ENCODE measurements around the gene DLGAP1. TPM values are rescaled to one million over a fixed set of nuclear protein-coding genes. Genes with fewer than 3 reads are reported as not detected.

Gene DLGAP1
- total and polyA plus RNA-seq, 7 experiments from 2014 or later, result 0.32 to 1.0 TPM; not detected in 5

GRCh38 chr18:3973191-3973850, 481.8 kb downstream of the DLGAP1 start:
- no peak overlapping the region for H3K4me3 Mint-ChIP-seq
- H3K36me3 Mint-ChIP-seq, result peaks cover 0 to 1% (median 0%) of the 10 kb centered on the region in 5 donors
- POLR2A ChIA-PET, result no interaction called here
- H3K4me1 Mint-ChIP-seq, result no peaks in the 10 kb centered on the region
- Histone ChIP-seq H3K4me1 (ENCODE audit: control insufficient read depth in 2 of 2, insufficient read depth in 2 of 2, low read length in 2 of 2) (no peaks in the 10 kb centered on the region), H3K27ac (ENCODE audit: low read depth, low read length) (no peak overlapping the region), H3K4me3 (ENCODE audit: low read length) (no peak overlapping the region), H3K36me3 (ENCODE audit: control insufficient read depth in 2 of 3, insufficient read depth in 3 of 3, low read length in 3 of 3) (no peaks in the 10 kb centered on the region), H3K9me3 (ENCODE audit: control insufficient read depth in 2 of 3, low read length in 3 of 3) (peaks cover 0 to under 1% (median 0%) of the 10 kb centered on the region in 3 experiments), H3K27me3 (ENCODE audit: control insufficient read depth in 2 of 2, insufficient read depth in 2 of 2, low read length in 2 of 2) (no peaks in the 10 kb centered on the region)
- CTCF ChIA-PET, result no interaction called here
- peaks cover 0 to 4% (median 1%) of the 10 kb centered on the region in 11 donors for H3K9me3 Mint-ChIP-seq
- H3K27ac Mint-ChIP-seq, result no peak overlapping the region
- ATAC-seq, result no peak
- H3K27me3 Mint-ChIP-seq, result peaks cover 0 to 4% (median 2%) of the 10 kb centered on the region in 5 donors
- no peak for DNase-seq
- intact Hi-C loops (cut with micrococcal nuclease), result no loop called here

- DNase-seq (no peak), ATAC-seq (no peak)
- Histone ChIP-seq H3K36me3 (ENCODE audit: control insufficient read depth in 2 of 3, insufficient read depth in 3 of 3, low read length in 3 of 3) (no peaks in the 10 kb centered on the region), H3K9me3 (ENCODE audit: control insufficient read depth in 2 of 3, low read length in 3 of 3) (no peaks in the 10 kb centered on the region), H3K4me3 (ENCODE audit: low read length) (no peak overlapping the region), H3K4me1 (ENCODE audit: control insufficient read depth in 2 of 2, insufficient read depth in 2 of 2, low read length in 2 of 2) (no peaks in the 10 kb centered on the region), H3K27me3 (ENCODE audit: control insufficient read depth in 2 of 2, insufficient read depth in 2 of 2, low read length in 2 of 2) (no peaks in the 10 kb centered on the region), H3K27ac (ENCODE audit: low read depth, low read length) (no peak overlapping the region)
- no peak overlapping the region for H3K27ac Mint-ChIP-seq
- H3K4me3 Mint-ChIP-seq, result no peak overlapping the region
- H3K27me3 Mint-ChIP-seq, result peaks cover 0 to 4% (median 0%) of the 10 kb centered on the region in 5 donors
- no peaks in the 10 kb centered on the region for H3K36me3 Mint-ChIP-seq
- H3K4me1 Mint-ChIP-seq, result no peaks in the 10 kb centered on the region
- ChIA-PET POLR2A (no interaction called here), CTCF (interaction anchor here (1.0 kb wide), 1 partner anchor 201 kb away, joined by 3 read pairs; no protein-coding TSS in a partner anchor)
- no peaks in the 10 kb centered on the region for H3K9me3 Mint-ChIP-seq
- intact Hi-C loops (cut with micrococcal nuclease), result no loop called here
These were observed 482.7 kb downstream of the DLGAP1 start for GRCh38 chr18:3972291-3972930.

GRCh38 chr18:3970929-3971328, 484.2 kb downstream of the DLGAP1 start:
- intact Hi-C loops (cut with micrococcal nuclease), result no loop called here
- H3K4me1 Mint-ChIP-seq, result no peaks in the 10 kb centered on the region
- H3K36me3 ChIP-seq (ENCODE audit: control insufficient read depth in 2 of 3, insufficient read depth in 3 of 3, low read length in 3 of 3), result no peaks in the 10 kb centered on the region

DNA sequence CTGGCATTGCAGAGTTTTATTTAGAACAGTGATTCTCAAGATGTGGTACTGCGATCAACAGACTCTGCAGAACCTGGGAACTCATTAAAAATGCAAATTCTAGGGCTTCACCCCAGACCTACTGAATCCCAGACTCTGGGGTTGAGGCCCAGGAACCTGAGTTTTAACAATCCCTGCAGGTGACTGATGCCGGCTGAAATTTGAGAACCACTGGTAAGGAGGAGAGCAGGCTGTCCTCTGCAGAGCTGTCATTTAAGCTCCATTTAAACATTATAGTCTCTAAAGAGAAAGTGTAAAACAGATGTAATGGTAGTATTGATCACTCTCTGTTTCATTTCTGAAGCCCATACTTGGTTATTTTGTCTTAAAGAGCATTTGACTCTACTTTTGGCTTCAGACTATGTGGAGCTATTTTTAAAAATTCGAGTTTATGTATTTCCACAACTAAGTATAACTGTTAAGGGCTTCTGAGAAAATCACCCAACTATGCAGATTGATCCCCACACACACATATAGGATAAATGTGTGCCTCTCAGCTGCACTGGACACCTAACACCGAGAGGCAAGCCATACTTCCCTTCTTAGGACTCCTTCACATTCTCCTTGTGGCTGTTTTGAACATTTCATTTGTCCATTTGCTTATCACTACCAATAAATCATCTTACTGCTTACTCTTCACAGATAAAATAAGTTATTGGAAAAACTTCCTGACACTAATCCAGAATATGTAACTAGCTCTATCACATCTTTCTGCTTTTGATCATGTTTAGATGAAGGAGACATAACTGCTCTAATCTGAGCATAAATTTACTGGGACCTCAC, 487.5 kb downstream of the DLGAP1 start:
- POLR2A ChIA-PET, result no interaction called here
- H3K27me3 ChIP-seq (ENCODE audit: control insufficient read depth in 2 of 2, insufficient read depth in 2 of 2, low read length in 2 of 2), result no peaks in the 10 kb centered on the region
- ATAC-seq (no peak), DNase-seq (no peak)
- peaks cover 0 to 16% (median 14%) of the 10 kb centered on the region in 5 donors for H3K27me3 Mint-ChIP-seq
- no peak overlapping the region for H3K4me3 Mint-ChIP-seq
- no peaks in the 10 kb centered on the region for H3K9me3 ChIP-seq (ENCODE audit: control insufficient read depth in 2 of 3, low read length in 3 of 3)
- H3K36me3 ChIP-seq (ENCODE audit: control insufficient read depth in 2 of 3, insufficient read depth in 3 of 3, low read length in 3 of 3), result no peaks in the 10 kb centered on the region
- H3K4me1 ChIP-seq (ENCODE audit: control insufficient read depth in 2 of 2, insufficient read depth in 2 of 2, low read length in 2 of 2), result no peaks in the 10 kb centered on the region
- no peaks in the 10 kb centered on the region for H3K9me3 Mint-ChIP-seq
- intact Hi-C loops (cut with micrococcal nuclease), result no loop called here
- CTCF ChIA-PET, result no interaction called here
- H3K4me1 Mint-ChIP-seq, result no peaks in the 10 kb centered on the region
- H3K27ac Mint-ChIP-seq, result no peak overlapping the region
- H3K27ac ChIP-seq (ENCODE audit: low read depth, low read length), result no peak overlapping the region
- no peaks in the 10 kb centered on the region for H3K36me3 Mint-ChIP-seq
- no peak overlapping the region for H3K4me3 ChIP-seq (ENCODE audit: low read length)

More at GRCh38 chr18:3970929-3971328, 484.2 kb downstream of the DLGAP1 start:
- Histone ChIP-seq H3K27ac (ENCODE audit: low read depth, low read length) (no peak overlapping the region), H3K27me3 (ENCODE audit: control insufficient read depth in 2 of 2, insufficient read depth in 2 of 2, low read length in 2 of 2) (no peaks in the 10 kb centered on the region), H3K4me1 (ENCODE audit: control insufficient read depth in 2 of 2, insufficient read depth in 2 of 2, low read length in 2 of 2) (no peaks in the 10 kb centered on the region), H3K4me3 (ENCODE audit: low read length) (no peak overlapping the region), H3K9me3 (ENCODE audit: control insufficient read depth in 2 of 3, low read length in 3 of 3) (no peaks in the 10 kb centered on the region)
- no peak for ATAC-seq
- ChIA-PET POLR2A (no interaction called here), CTCF (interaction anchor here (0.8 kb wide), 1 partner anchor 442 kb away, joined by 3 read pairs; no protein-coding TSS in a partner anchor)
- peaks cover 0 to 13% (median 2%) of the 10 kb centered on the region in 5 donors for H3K27me3 Mint-ChIP-seq
- DNase-seq, result no peak
- H3K9me3 Mint-ChIP-seq, result no peaks in the 10 kb centered on the region
- H3K4me3 Mint-ChIP-seq, result no peak overlapping the region
- no peak overlapping the region for H3K27ac Mint-ChIP-seq
- no peaks in the 10 kb centered on the region for H3K36me3 Mint-ChIP-seq

DNA sequence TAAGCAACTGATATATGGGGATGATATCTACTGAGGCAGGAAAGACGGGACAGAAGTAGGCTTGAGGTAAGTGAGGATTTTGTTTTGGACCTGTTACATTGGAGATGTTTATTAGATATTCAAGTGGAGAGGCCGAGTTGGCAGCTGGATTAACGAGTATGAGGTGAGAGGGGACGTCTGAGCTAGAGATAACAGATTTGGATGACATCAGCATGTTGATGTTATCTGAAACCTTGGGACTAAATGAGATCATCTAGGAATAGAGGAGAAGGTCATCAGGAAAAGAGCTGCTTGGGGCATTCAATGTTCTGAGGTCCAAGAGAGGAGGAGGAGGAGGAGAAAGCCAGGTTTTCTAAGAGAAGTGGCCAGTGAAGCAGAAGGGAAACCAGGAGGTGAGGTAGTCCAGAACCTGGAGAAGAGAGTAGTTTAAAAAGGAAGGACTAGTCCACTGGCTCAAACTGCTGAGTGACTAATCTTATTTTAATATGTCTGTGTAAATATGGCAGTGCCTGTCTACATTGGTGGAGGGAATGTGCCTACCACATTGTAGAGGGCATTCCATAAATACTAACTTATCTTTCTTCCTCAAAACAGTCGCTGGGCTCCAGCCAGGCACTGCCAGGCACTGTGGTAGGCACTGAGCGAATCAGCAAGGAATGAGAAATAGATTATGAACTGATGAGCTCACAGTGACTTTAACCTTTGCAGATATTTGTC, 488.3 kb downstream of the DLGAP1 start:
- Histone ChIP-seq H3K4me1 (ENCODE audit: control insufficient read depth in 2 of 2, insufficient read depth in 2 of 2, low read length in 2 of 2) (no peaks in the 10 kb centered on the region), H3K27me3 (ENCODE audit: control insufficient read depth in 2 of 2, insufficient read depth in 2 of 2, low read length in 2 of 2) (no peaks in the 10 kb centered on the region), H3K4me3 (ENCODE audit: low read length) (no peak overlapping the region), H3K9me3 (ENCODE audit: control insufficient read depth in 2 of 3, low read length in 3 of 3) (no peaks in the 10 kb centered on the region), H3K36me3 (ENCODE audit: control insufficient read depth in 2 of 3, insufficient read depth in 3 of 3, low read length in 3 of 3) (no peaks in the 10 kb centered on the region), H3K27ac (ENCODE audit: low read depth, low read length) (no peak overlapping the region)
- no peaks in the 10 kb centered on the region for H3K36me3 Mint-ChIP-seq
- H3K4me3 Mint-ChIP-seq, result no peak overlapping the region
- no peak for ATAC-seq
- H3K4me1 Mint-ChIP-seq, result no peaks in the 10 kb centered on the region
- no peaks in the 10 kb centered on the region for H3K9me3 Mint-ChIP-seq
- CTCF ChIA-PET, result no interaction called here
- H3K27me3 Mint-ChIP-seq, result peaks cover 0 to 16% (median 14%) of the 10 kb centered on the region in 5 donors
- H3K27ac Mint-ChIP-seq, result no peak overlapping the region
- intact Hi-C loops (cut with micrococcal nuclease), result no loop called here
- POLR2A ChIA-PET, result no interaction called here
- DNase-seq, result no peak

- Mint-ChIP-seq H3K9me3 (no peaks in the 10 kb centered on the region), H3K4me1 (no peaks in the 10 kb centered on the region), H3K27ac (no peak overlapping the region), H3K27me3 (peaks cover 0 to 19% (median 14%) of the 10 kb centered on the region in 5 donors), H3K36me3 (no peaks in the 10 kb centered on the region), H3K4me3 (no peak overlapping the region)
- ATAC-seq (no peak), DNase-seq (no peak)
- ChIA-PET POLR2A (no interaction called here), CTCF (no interaction called here)
- no peak overlapping the region for H3K4me3 ChIP-seq (ENCODE audit: low read length)
- no peak overlapping the region for H3K27ac ChIP-seq (ENCODE audit: low read depth, low read length)
- intact Hi-C loops (cut with micrococcal nuclease), result no loop called here
- no peaks in the 10 kb centered on the region for H3K9me3 ChIP-seq (ENCODE audit: control insufficient read depth in 2 of 3, low read length in 3 of 3)
- no peaks in the 10 kb centered on the region for H3K4me1 ChIP-seq (ENCODE audit: control insufficient read depth in 2 of 2, insufficient read depth in 2 of 2, low read length in 2 of 2)
- H3K36me3 ChIP-seq (ENCODE audit: control insufficient read depth in 2 of 3, insufficient read depth in 3 of 3, low read length in 3 of 3), result no peaks in the 10 kb centered on the region
- no peaks in the 10 kb centered on the region for H3K27me3 ChIP-seq (ENCODE audit: control insufficient read depth in 2 of 2, insufficient read depth in 2 of 2, low read length in 2 of 2)
These were observed 488.9 kb downstream of the DLGAP1 start for GRCh38 chr18:3966246-3966641.

All from naive thymus-derived CD4-positive, alpha-beta T cell (primary cell).